ENCODE results near the gene METTL4. TPM values are rescaled to one million over a fixed set of nuclear protein-coding genes. Genes with fewer than 3 reads are reported as not detected.

The METTL4 gene
- total and polyA plus RNA-seq, 9 of the 15 experiments (the other 6 are each of a cell fraction or from before 2014, with no cell fraction given) = 7.9 to 32.8 (median 22.1) TPM

DNA sequence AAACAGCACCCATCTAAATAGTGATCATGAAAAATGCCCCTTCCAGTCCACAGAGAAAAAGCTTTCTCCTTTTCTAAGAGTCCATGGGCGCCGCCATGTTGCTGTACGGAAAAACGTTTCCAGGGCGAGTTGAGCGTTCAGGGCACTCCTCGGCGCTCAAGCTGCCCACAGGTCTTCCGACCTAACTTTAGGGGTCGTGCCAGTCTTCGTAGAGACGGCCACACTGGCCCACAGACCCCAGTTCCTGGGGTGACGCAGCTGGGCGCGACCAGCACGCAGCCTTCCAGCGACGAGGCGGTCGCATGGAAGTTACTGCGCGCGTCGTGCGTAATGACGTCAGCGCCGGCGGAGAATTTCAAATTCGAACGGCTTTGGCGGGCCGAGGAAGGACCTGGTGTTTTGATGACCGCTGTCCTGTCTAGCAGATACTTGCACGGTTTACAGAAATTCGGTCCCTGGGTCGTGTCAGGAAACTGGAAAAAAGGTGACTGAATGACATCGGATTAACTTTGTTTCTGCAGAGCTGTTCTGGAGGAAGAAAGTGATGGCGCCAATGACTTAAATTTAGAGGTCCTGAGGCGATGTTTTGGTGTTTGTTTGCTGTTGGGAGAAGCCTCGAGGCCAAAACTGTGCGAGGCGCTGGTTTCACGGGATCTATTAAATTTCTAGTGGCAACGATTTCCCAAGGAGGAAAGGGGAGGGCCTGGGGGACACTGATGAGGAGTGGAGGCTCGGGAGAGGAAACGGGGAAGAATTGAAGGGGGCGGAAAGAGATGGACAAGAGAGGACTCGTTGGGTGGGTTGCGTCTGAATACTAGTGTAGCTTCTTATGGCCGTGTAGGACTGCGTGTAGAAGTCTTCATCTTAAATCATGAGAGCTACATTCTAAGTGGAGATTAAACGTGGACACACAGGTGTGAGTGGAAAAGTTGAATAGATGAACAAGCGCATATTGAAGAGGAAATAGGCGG is at the start of gene METTL4, which contains the start of gene NDC80 (continued):
- TF ChIP-seq, protein P1, sequence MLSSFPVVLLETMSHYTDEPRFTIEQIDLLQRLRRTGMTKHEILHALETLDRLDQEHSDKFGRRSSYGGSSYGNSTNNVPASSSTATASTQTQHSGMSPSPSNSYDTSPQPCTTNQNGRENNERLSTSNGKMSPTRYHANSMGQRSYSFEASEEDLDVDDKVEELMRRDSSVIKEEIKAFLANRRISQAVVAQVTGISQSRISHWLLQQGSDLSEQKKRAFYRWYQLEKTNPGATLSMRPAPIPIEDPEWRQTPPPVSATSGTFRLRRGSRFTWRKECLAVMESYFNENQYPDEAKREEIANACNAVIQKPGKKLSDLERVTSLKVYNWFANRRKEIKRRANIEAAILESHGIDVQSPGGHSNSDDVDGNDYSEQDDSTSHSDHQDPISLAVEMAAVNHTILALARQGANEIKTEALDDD (IDR thresholded peaks at IDR 0.05) = 0 out of 2 replicates have a peak, but pooled peaks have one; percentile 38
- TF ChIP-seq ZNF699 (CRISPR knock-in tag; IDR thresholded peaks at IDR 0.05; ENCODE audit: insufficient replicate concordance) (no peak), ETV1 (tag; conservative IDR thresholded peaks at IDR 0.05; ENCODE audit: low read depth) (peak; percentile 67), PCBP1 (IDR thresholded peaks at IDR 0.05; ENCODE audit: low read depth, low read length, poor library complexity, severe bottlenecking) (no peak), ZNF551 (CRISPR knock-in tag; IDR thresholded peaks at IDR 0.05) (no peak), RUNX1 (IDR thresholded peaks at IDR 0.05; ENCODE audit: low read depth) (no peak; the same call in 1 of the 2 replicates), NR2F6 (CRISPR knock-in tag; IDR thresholded peaks at IDR 0.05) (no peak), NFRKB (IDR thresholded peaks at IDR 0.05; ENCODE audit: low read depth) (peak; percentile 98), SMAD1 (IDR thresholded peaks at IDR 0.05; ENCODE audit: low read depth, low read length, partially characterized antibody) (peak; percentile 87), ZNF778 (CRISPR knock-in tag; IDR thresholded peaks at IDR 0.05) (no peak), NR2C1 (IDR thresholded peaks at IDR 0.05) (peak; percentile 76), NR2C1 (tag; IDR thresholded peaks at IDR 0.05) (peak; percentile 78)
- TF ChIP-seq, protein P2, sequence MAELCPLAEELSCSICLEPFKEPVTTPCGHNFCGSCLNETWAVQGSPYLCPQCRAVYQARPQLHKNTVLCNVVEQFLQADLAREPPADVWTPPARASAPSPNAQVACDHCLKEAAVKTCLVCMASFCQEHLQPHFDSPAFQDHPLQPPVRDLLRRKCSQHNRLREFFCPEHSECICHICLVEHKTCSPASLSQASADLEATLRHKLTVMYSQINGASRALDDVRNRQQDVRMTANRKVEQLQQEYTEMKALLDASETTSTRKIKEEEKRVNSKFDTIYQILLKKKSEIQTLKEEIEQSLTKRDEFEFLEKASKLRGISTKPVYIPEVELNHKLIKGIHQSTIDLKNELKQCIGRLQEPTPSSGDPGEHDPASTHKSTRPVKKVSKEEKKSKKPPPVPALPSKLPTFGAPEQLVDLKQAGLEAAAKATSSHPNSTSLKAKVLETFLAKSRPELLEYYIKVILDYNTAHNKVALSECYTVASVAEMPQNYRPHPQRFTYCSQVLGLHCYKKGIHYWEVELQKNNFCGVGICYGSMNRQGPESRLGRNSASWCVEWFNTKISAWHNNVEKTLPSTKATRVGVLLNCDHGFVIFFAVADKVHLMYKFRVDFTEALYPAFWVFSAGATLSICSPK (IDR thresholded peaks at IDR 0.05; ENCODE audit: borderline replicate concordance) = peak; percentile 78; the same call in 1 of the 2 replicates
- TF ChIP-seq, protein P3, sequence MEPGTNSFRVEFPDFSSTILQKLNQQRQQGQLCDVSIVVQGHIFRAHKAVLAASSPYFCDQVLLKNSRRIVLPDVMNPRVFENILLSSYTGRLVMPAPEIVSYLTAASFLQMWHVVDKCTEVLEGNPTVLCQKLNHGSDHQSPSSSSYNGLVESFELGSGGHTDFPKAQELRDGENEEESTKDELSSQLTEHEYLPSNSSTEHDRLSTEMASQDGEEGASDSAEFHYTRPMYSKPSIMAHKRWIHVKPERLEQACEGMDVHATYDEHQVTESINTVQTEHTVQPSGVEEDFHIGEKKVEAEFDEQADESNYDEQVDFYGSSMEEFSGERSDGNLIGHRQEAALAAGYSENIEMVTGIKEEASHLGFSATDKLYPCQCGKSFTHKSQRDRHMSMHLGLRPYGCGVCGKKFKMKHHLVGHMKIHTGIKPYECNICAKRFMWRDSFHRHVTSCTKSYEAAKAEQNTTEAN (CRISPR knock-in tag; IDR thresholded peaks at IDR 0.05) = no peak
- TF ChIP-seq, protein P4, sequence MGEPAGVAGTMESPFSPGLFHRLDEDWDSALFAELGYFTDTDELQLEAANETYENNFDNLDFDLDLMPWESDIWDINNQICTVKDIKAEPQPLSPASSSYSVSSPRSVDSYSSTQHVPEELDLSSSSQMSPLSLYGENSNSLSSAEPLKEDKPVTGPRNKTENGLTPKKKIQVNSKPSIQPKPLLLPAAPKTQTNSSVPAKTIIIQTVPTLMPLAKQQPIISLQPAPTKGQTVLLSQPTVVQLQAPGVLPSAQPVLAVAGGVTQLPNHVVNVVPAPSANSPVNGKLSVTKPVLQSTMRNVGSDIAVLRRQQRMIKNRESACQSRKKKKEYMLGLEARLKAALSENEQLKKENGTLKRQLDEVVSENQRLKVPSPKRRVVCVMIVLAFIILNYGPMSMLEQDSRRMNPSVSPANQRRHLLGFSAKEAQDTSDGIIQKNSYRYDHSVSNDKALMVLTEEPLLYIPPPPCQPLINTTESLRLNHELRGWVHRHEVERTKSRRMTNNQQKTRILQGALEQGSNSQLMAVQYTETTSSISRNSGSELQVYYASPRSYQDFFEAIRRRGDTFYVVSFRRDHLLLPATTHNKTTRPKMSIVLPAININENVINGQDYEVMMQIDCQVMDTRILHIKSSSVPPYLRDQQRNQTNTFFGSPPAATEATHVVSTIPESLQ (CRISPR knock-in tag; IDR thresholded peaks at IDR 0.05) = peak; percentile 78
- TF ChIP-seq, protein P5, sequence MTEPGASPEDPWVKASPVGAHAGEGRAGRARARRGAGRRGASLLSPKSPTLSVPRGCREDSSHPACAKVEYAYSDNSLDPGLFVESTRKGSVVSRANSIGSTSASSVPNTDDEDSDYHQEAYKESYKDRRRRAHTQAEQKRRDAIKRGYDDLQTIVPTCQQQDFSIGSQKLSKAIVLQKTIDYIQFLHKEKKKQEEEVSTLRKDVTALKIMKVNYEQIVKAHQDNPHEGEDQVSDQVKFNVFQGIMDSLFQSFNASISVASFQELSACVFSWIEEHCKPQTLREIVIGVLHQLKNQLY (CRISPR knock-in tag; conservative IDR thresholded peaks at IDR 0.05) = 0 out of 4 replicates have a peak, but pooled peaks of 1 of the 2 experiments have one; percentile 51
- TF ChIP-seq, protein P6, sequence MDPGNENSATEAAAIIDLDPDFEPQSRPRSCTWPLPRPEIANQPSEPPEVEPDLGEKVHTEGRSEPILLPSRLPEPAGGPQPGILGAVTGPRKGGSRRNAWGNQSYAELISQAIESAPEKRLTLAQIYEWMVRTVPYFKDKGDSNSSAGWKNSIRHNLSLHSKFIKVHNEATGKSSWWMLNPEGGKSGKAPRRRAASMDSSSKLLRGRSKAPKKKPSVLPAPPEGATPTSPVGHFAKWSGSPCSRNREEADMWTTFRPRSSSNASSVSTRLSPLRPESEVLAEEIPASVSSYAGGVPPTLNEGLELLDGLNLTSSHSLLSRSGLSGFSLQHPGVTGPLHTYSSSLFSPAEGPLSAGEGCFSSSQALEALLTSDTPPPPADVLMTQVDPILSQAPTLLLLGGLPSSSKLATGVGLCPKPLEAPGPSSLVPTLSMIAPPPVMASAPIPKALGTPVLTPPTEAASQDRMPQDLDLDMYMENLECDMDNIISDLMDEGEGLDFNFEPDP (CRISPR knock-in tag; IDR thresholded peaks at IDR 0.05) = no peak

All from K562 (cell line).